Measurements from ENCODE around the gene TECPR1. TPM values are rescaled to one million over a fixed set of nuclear protein-coding genes. Genes with fewer than 3 reads are reported as not detected.

TECPR1 gene
- polyA plus RNA-seq, 1 experiment: 2.7 TPM

- Histone ChIP-seq H3K4me3 (ENCODE audit: low read depth, low read length) (no peak overlapping the region), H3K36me3 (ENCODE audit: control insufficient read depth, insufficient read depth, low read length) (no peaks in the 10 kb centered on the region; the same call in 1 of the 2 replicates), H3K27me3 (ENCODE audit: control insufficient read depth, insufficient read depth, low read length) (no peaks in the 10 kb centered on the region)
- POLR2A ChIA-PET: no interaction called here
- TF ChIP-seq CTCF (IDR thresholded peaks at IDR 0.05; ENCODE audit: insufficient read depth, low read depth, low read length): peak; percentile 70
- CTCF ChIA-PET: interaction anchor here (0.6 to 10.5 kb wide), 11 partner anchors 12 to 146 kb away, joined by 3 to 291 read pairs (median 6); partner anchors contain the start of gene LMTK2
- no peak for DNase-seq (ENCODE audit: low read depth)
Measured at GRCh38 chr7:98165827-98166667, 86.0 kb downstream of the TECPR1 start.

Other genes with a start within 250 kb of the TECPR1 start
- 3.0 and 3.8 TPM in 2 replicates for gene LMTK2, start 145.4 kb downstream of the TECPR1 start, polyA plus RNA-seq (2011; rRNA removed)
- not detected in 2 replicates for gene BHLHA15, start 40.8 kb downstream of the TECPR1 start, polyA plus RNA-seq (2011; rRNA removed)
- gene BRI3, start 29.5 kb upstream of the TECPR1 start, polyA plus RNA-seq (2011; rRNA removed): 150 and 163 TPM in 2 replicates
- 8.8 and 11.4 TPM in 2 replicates for gene BAIAP2L1, start 148.9 kb upstream of the TECPR1 start, polyA plus RNA-seq (2011; rRNA removed)